Stimulated activated memory B cell treated with anti-CD40 and anti-IgM and Interleukin-4, amounts not matched to agents 10 μg/mL and 1 μg/mL and 100 μg/mL, for 72 hours (primary cell): ENCODE results near the gene BLOC1S3.
"Not testable (repeated sequence)": the region's sequence is repeated elsewhere in the genome, so short reads cannot be mapped to it uniquely, and the experiment has no call there.

ENCODE experiments used
- ATAC-seq: fragments of 150-1000 bp; cut with Tn5 transposase; 2 replicates; pipeline ENCODE4 v1.10.0; 2021
- H3K27ac Mint-ChIP-seq: one replicate; pipeline ENCODE4 v1.8.0; 2022; ENCODE audit warnings: mild to moderate bottlenecking, mixed read lengths
- H3K27me3 Mint-ChIP-seq: one replicate; pipeline ENCODE4 v1.8.0; 2022; ENCODE audit warnings: mixed read lengths
- H3K36me3 Mint-ChIP-seq: one replicate; pipeline ENCODE4 v1.8.0; 2022; ENCODE audit warnings: mixed read lengths
- H3K4me1 Mint-ChIP-seq: one replicate; pipeline ENCODE4 v1.8.0; 2022; ENCODE audit warnings: mixed read lengths
- H3K4me3 Mint-ChIP-seq: one replicate; pipeline ENCODE4 v1.8.0; 2022; ENCODE audit warnings: mild to moderate bottlenecking, moderate library complexity, mixed read lengths
- H3K9me3 Mint-ChIP-seq: one replicate; pipeline ENCODE4 v1.8.0; 2022; ENCODE audit warnings: mixed read lengths

Gene BLOC1S3

DNA sequence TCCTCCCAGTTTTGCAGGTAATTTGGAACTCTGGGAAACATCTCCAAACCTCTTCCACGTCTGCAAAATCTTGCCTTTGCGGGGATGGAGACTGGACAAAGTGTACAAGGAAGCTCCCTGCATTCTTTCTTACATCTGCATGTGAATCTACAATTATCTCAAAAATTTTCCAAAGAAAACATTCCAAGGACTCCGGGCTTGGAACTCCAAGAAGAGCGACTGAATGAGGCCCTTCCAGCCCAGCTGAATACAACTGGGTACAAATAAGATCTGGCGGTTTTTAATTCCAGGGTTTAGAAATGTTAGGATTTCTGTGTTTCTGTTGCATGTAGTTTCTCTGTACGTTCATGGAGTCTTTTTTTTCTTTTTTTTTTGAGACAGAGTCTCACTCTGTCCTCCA, 38.1 kb downstream of the BLOC1S3 start:
- Mint-ChIP-seq H3K4me1 (peaks cover 7% of the 10 kb centered on the region), H3K36me3 (no peaks in the 10 kb centered on the region), H3K27me3 (peaks cover 88% of the 10 kb centered on the region), H3K27ac (no peak overlapping the region), H3K9me3 (no peaks in the 10 kb centered on the region), H3K4me3 (no peak overlapping the region)
- no peak for ATAC-seq

DNA sequence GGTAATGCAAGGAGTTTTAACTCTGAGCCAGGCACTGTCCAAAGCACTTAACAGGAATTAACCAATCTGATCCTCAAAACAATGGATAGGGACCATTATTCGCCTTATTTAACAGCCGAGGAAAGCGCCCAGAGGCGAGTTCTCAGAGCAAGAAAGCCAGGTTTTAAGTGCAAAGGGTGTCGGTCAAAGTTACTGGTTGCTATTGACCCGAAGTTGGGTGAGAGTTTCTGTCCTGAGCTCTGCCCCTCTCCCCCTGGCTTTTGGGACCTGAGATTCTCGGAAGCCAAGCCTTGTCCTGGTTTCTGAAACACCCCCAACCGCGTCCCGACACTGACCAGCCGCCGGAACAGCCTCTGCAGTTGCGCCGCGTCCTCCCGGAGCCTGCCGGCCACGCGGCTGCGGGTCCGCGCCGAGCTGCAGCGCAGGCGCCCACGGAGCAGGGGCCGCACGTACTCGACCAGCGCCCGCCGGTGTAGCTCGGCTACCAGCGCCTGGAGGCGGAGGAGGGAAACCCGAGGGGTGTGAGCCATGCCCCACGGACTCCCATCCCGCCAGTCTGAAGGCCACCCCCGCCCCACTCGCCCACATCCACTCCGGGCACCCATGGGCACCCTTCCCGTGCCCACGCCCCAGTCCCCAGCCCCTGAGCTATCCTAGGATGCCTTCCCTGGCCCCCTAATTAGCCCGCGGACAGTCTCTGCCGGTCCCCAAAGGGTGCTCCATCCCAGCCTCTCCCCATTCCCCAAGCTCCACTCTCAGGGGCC, 38.8 kb downstream of the BLOC1S3 start:
- Mint-ChIP-seq H3K27me3 (peaks cover 88% of the 10 kb centered on the region), H3K36me3 (no peaks in the 10 kb centered on the region), H3K4me1 (peaks cover 7% of the 10 kb centered on the region), H3K27ac (no peak overlapping the region), H3K4me3 (no peak overlapping the region), H3K9me3 (no peaks in the 10 kb centered on the region)
- ATAC-seq, result no peak

DNA sequence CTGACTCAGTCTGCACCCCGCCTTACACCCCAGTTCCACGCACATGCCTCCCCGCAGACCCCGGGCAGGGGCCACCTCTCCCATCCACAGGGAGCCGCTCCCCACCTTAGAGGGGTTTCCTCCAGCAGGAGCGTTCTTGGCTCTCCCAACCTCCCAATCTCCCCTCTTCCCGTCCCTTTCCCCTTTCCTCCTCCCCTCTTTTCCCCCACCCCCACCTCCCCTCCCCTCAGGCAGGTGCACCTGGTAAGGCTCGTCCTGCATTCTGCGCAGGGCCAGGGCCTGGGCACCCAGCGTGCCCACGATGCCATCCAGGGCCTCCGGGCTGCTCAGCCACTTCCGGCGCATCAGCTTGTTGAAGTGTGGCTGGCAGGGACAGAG, 39.4 kb downstream of the BLOC1S3 start:
- Mint-ChIP-seq H3K4me3 (no peak overlapping the region), H3K27me3 (peaks cover 88% of the 10 kb centered on the region), H3K36me3 (no peaks in the 10 kb centered on the region), H3K9me3 (no peaks in the 10 kb centered on the region), H3K4me1 (peaks cover 7% of the 10 kb centered on the region), H3K27ac (no peak overlapping the region)
- no peak for ATAC-seq

DNA sequence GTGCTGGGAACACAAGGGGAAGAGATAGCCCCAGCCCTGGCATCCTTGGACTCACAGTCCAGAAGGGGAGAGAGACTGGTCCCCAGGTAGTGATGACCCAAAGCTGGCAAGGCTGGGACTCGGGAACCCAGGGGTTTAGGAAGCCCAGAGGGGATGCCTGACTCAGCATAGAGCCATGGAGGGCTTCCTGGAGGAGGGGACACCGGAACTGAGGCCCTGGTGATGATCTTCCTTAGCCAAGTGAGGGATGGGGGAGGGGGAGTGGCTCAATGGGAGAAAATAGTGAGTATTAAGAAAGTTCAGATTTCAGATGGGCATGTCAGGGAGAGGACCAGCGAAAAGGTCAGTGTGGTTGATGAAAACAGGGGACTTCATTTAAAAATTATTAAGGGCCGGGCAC, 39.8 kb downstream of the BLOC1S3 start:
- no peaks in the 10 kb centered on the region for H3K36me3 Mint-ChIP-seq
- peaks cover 7% of the 10 kb centered on the region for H3K4me1 Mint-ChIP-seq
- peaks cover 87% of the 10 kb centered on the region for H3K27me3 Mint-ChIP-seq
- ATAC-seq, result no peak
- H3K4me3 Mint-ChIP-seq, result no peak overlapping the region
- no peaks in the 10 kb centered on the region for H3K9me3 Mint-ChIP-seq
- H3K27ac Mint-ChIP-seq, result no peak overlapping the region

DNA sequence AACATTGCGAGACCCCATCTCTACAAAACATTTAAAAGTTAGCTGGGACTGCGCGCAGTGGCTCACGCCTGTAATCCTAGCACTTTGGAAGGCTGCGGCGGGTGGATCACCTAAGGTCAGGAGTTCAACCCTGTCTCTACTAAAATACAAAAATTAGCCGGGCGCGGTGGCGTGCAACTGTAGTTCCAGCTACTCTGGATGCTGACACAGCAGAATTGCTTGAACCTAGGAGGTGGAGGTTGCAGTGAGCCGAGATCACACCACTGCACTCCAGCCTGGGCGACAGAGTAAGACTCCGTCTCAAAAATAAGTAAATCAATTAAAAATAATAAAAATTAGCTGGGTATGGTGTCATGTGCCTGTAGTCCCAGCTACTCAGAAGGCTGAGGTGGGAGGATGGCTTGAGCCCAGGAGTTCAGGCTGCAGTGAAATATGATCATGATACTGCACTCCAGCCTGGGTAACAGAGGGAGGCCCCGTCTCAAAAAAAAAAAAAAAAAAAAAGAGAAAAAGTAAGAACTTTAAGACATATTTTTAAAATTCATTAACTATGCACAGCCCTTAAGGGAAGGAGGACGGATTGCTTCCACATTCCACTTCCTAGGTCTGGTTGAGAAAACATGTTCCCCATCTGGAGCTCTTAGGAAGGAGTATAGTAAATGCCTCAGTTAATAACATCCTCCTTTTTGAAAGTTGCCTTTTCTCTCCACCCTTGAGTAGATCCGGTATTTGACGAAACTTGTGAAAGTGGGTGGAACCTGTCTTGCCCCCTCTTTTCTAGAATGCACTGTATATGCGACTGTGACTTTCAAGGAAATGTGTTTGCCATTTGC, 40.5 kb downstream of the BLOC1S3 start:
- no peak for ATAC-seq
- Mint-ChIP-seq H3K9me3 (no peaks in the 10 kb centered on the region), H3K27me3 (peaks cover 87% of the 10 kb centered on the region), H3K27ac (no peak overlapping the region), H3K36me3 (no peaks in the 10 kb centered on the region), H3K4me3 (no peak overlapping the region), H3K4me1 (peaks cover 7% of the 10 kb centered on the region)

DNA sequence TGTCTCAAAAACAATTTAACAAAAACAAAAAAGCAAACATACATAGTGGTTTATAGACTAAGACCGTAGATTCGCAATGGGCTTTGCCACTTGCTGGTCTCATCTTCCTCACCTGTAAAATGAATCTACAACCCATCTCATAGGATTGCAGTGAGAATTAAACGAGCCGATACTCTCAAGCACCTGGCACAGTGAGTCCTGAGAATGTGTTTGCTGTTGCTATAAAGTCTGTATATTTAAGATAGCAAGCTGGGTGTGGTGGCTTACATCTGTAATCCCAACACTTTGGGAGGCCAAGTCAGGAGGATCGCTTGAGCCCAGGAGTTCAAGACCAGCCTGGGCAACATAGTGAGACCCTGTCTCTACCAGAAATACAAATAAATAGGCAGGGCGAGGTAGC, 44.1 kb downstream of the BLOC1S3 start:
- Mint-ChIP-seq H3K4me3 (no peak overlapping the region), H3K4me1 (no peaks in the 10 kb centered on the region), H3K9me3 (no peaks in the 10 kb centered on the region), H3K27me3 (peaks cover 89% of the 10 kb centered on the region), H3K36me3 (no peaks in the 10 kb centered on the region), H3K27ac (no peak overlapping the region)
- no peak for ATAC-seq

DNA sequence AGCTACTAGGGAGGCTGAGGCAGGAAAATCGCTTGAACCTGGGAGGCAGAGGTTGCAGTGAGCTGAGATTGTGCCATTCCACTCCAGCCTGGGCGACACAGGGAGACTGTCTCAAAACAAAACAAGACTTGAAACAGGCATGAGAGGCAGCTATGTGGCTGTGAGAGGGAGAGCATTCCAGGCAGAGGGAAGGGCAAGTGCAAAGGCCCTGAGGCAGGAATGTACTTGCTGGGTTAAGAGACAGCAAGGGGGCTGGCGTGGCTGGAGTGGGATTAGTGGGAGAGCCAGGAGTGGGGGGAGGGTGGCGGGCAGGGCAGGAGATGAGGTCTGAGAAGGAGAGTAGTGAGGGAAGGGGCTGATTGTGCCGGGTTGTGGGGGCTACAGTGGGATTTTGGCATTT, 45.3 kb downstream of the BLOC1S3 start:
- Mint-ChIP-seq H3K27me3 (peaks cover 85% of the 10 kb centered on the region), H3K4me3 (no peak overlapping the region), H3K36me3 (no peaks in the 10 kb centered on the region), H3K27ac (no peak overlapping the region), H3K9me3 (no peaks in the 10 kb centered on the region), H3K4me1 (no peaks in the 10 kb centered on the region)
- no peak for ATAC-seq

DNA sequence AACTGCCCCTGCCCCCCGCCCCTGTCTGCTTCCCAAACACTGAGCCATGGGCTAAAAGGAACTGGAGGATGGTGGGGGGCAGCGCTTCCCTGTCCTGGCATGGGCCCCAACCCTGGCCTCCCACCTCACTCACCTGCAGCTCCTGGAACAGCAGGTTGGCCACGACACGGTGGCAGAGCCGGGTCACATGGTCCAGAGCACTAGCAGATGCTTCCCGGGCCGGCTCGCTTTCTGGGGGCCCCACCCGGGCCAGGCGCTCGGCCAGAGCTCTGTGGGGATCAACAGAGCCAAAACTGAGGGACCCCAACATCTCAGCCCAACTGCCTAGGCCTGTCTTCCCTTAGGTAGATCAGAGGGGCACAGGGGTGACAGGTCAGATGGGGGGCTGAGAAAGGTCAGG, 46.1 kb downstream of the BLOC1S3 start:
- H3K4me1 Mint-ChIP-seq, result no peaks in the 10 kb centered on the region
- H3K27ac Mint-ChIP-seq, result no peak overlapping the region
- H3K9me3 Mint-ChIP-seq, result no peaks in the 10 kb centered on the region
- peaks cover 84% of the 10 kb centered on the region for H3K27me3 Mint-ChIP-seq
- ATAC-seq, result peak; percentile 43
- no peaks in the 10 kb centered on the region for H3K36me3 Mint-ChIP-seq
- H3K4me3 Mint-ChIP-seq, result no peak overlapping the region

DNA sequence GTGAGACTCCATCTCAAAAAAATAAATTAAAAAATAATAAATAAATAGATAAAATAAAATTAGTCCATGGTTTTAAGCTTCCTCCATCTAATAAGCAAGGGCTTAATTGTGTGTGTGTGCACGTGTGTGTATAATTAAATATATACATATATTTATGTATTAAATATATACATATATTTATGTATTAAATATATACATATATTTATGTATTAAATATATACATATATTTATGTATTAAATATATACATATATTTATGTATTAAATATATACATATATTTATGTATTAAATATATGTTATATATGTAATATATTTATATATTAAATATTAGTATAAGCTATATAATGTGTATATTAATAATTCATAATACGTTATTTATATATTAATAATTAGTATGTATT, 50.5 kb downstream of the BLOC1S3 start:
- not testable (repeated sequence) for H3K9me3 Mint-ChIP-seq, H3K36me3 Mint-ChIP-seq, H3K4me1 Mint-ChIP-seq, H3K4me3 Mint-ChIP-seq, H3K27ac Mint-ChIP-seq, ATAC-seq
- H3K27me3 Mint-ChIP-seq, result peaks cover 76% of the 10 kb centered on the region
